Psoas muscle (tissue), 8 donors: ENCODE results near the gene UBE2J2. TPM values are rescaled to one million over a fixed set of nuclear protein-coding genes. Genes with fewer than 3 reads are reported as not detected.
A peak's percentile ranks its signal among the peaks of the same experiment; 100 is the strongest.

Source experiments
- ATAC-seq, 4 donors: fragments of 200-7000 bp; cut with Tn5 transposase; one replicate each; pipeline ENCODE4 v1.9.1; 2020; ENCODE audit warnings: moderate library complexity in 3 of 4, mild to moderate bottlenecking in 2 of 4
- DNase-seq, 2 donors: peaks; one replicate each; pipeline ENCODE4 v3.0.0-alpha.2; 2020
- H3K27ac ChIP-seq: fragments of 200-600 bp; one replicate; pipeline ENCODE4 v1.8.0; 2022
- H3K27me3 ChIP-seq, 3 donors: fragments of 200-600 bp in 1 of 3; one replicate each; pipeline versions ENCODE4 v1.6.1 to v1.8.0; 2013 to 2022; ENCODE audit warnings: low read length in 2 of 3, mild to moderate bottlenecking in 2 of 3, moderate library complexity in 1 of 3; ENCODE audit not compliant: insufficient read depth in 3 of 3
- H3K36me3 ChIP-seq, 2 donors: fragments of 200-600 bp in 1 of 2; one replicate each; pipeline versions ENCODE4 v1.6.1 to v1.8.0; 2013 to 2022; ENCODE audit warnings: low read depth in 1 of 2, mild to moderate bottlenecking in 1 of 2, moderate library complexity in 1 of 2; ENCODE audit not compliant: insufficient read depth in 1 of 2
- H3K4me1 ChIP-seq: fragments of 200-600 bp; one replicate; pipeline ENCODE4 v1.8.0; 2022
- H3K4me3 ChIP-seq: fragments of 200-600 bp; one replicate; pipeline ENCODE4 v1.8.0; 2022; ENCODE audit warnings: mild to moderate bottlenecking
- H3K9me3 ChIP-seq: fragments of 200-600 bp; one replicate; pipeline ENCODE4 v1.8.0; 2022
- CTCF ChIP-seq: fragments of 200-600 bp; IDR thresholded peaks from one replicate; pipeline ENCODE4 v1.8.0; 2022; ENCODE audit warnings: antibody characterized with exemption
- WGBS, 3 donors: extraction: QIAGEN DNeasy Blood & Tissue Kit; methylation state at CpG; one replicate each; pipeline versions ENCODE4 v1.1.6 to v1.1.7; 2013; 5-methylcytosine and 5-hydroxymethylcytosine counted together
- intact Hi-C, 2 donors: fragments of 100-400 bp; cut with DNase I; formaldehyde crosslinking; loops; one replicate each; pipeline versions ENCODE4 v1.11.0 to v1.14.2; 2022
- polyA plus RNA-seq, 3 donors: library from polyadenylated mRNA; stranded (reverse); fragments of 200-250 nt; gene quantifications; one replicate each; pipeline ENCODE4 v1.2.3, GENCODE V29; 2013
- total RNA-seq, 4 donors: library from RNA; stranded (reverse); fragmentation: NEBNext Ultra II Directional in 2 of 4; extraction: Animal tissue kit (Norgen Biotek cat#: 25700) in 2 of 4; gene quantifications; one replicate each; pipeline versions ENCODE4 v1.2.1 to v1.2.4, GENCODE V29; 2021 to 2023
- donor health status: healthy with polysubstance abuse.
- donor health status: DM: no; HTN: no; CAD: no; lungs with moderate emphysema.
- donor health status: Bipolar disorder and iron deficiency.
- donor health status: healthy.
- donor health status: DM: yes; HTN: yes; CAD: no.
- donor health status: DM: no; HTN: no; CAD: no.
- donor health status: DM: no; HTN: no; CAD: no.
- donor health status: DM: yes; HTN: yes; CAD: no.

Gene UBE2J2
- total and polyA plus RNA-seq, 7 donors: 36.8 to 80.9 (median 44.9) TPM

GRCh38 chr1:1243807-1244191 is 29.9 kb downstream of the UBE2J2 start:
- Histone ChIP-seq H3K27me3 (peaks cover 0 to 33% (median 23%) of the 10 kb centered on the region in 3 donors), H3K9me3 (no peaks in the 10 kb centered on the region), H3K4me1 (no peaks in the 10 kb centered on the region), H3K36me3 (no peaks in the 10 kb centered on the region), H3K27ac (no peak overlapping the region), H3K4me3 (peak overlapping the region; percentile 44)
- intact Hi-C loops: no loop called here
- ATAC-seq: no peak
- no peak for TF ChIP-seq CTCF
- no peak for DNase-seq
- 47 to 55% (median 53%) methylated on average over 22 to 23 of the region's 23 CpGs for WGBS, 3 donors

- Histone ChIP-seq H3K36me3 (no peaks in the 10 kb centered on the region), H3K27me3 (peaks cover 0 to 36% (median 25%) of the 10 kb centered on the region in 3 donors), H3K9me3 (no peaks in the 10 kb centered on the region), H3K4me3 (no peak overlapping the region), H3K4me1 (no peaks in the 10 kb centered on the region), H3K27ac (no peak overlapping the region)
- DNase-seq: no peak
- WGBS, 3 donors: 78 to 91% (median 90%) methylated on average over 22 to 23 of the region's 23 CpGs
- intact Hi-C loops: no loop called here
- no peak for TF ChIP-seq CTCF
- ATAC-seq: no peak
Observed at GRCh38 chr1:1243266-1243660, 30.4 kb downstream of the UBE2J2 start.

- Histone ChIP-seq H3K27ac (no peak overlapping the region), H3K4me1 (no peaks in the 10 kb centered on the region), H3K27me3 (peaks cover 0 to 36% (median 30%) of the 10 kb centered on the region in 3 donors), H3K4me3 (no peak overlapping the region), H3K36me3 (no peaks in the 10 kb centered on the region), H3K9me3 (no peaks in the 10 kb centered on the region)
- WGBS, 3 donors: 81 to 90% (median 84%) methylated on average over 37 to 41 of the region's 41 CpGs
- ATAC-seq: no peak
- no peak for TF ChIP-seq CTCF
- no peak for DNase-seq
- intact Hi-C loops: no loop called here
Observed at GRCh38 chr1:1242461-1243265, 31.0 kb downstream of the UBE2J2 start.

- no peaks in the 10 kb centered on the region for H3K9me3 ChIP-seq
- no peak overlapping the region for H3K4me3 ChIP-seq
- 77 to 82% (median 81%) methylated on average over 26 of the region's 26 CpGs for WGBS, 3 donors
- H3K27me3 ChIP-seq: peaks cover 0 to 28% (median 28%) of the 10 kb centered on the region in 3 donors
- no peaks in the 10 kb centered on the region for H3K4me1 ChIP-seq
- DNase-seq: no peak
- intact Hi-C loops: no loop called here
- ATAC-seq: no peak
- no peak overlapping the region for H3K27ac ChIP-seq
- H3K36me3 ChIP-seq: no peaks in the 10 kb centered on the region
- TF ChIP-seq CTCF: no peak
Observed at GRCh38 chr1:1241588-1242219, 31.9 kb downstream of the UBE2J2 start.
